ENCODE measurements around the gene MANEAL.

- TF ChIP-seq POLR2A (IDR thresholded peaks at IDR 0.05), result no peak
- no peak for TF ChIP-seq CTCF (IDR thresholded peaks at IDR 0.05)
Observed at GRCh38 chr1:37840711-37841110, 47.1 kb downstream of the MANEAL start.
